ENCODE measurements around the gene UBL7.

The UBL7 gene

GRCh38 chr15:74422652-74423430 is 38.1 kb downstream of the UBL7 start:
- no peak for DNase-seq

GRCh38 chr15:74422265-74422651 is 38.7 kb downstream of the UBL7 start:
- DNase-seq, result no peak

GRCh38 chr15:74421302-74422245 is 39.4 kb downstream of the UBL7 start:
- DNase-seq, result no peak

GRCh38 chr15:74420193-74420905 is 40.6 kb downstream of the UBL7 start:
- DNase-seq, result no peak

- DNase-seq, result no peak
Observed at GRCh38 chr15:74419432-74419831, 41.5 kb downstream of the UBL7 start.

- no peak for DNase-seq
Observed at GRCh38 chr15:74418575-74419338, 42.2 kb downstream of the UBL7 start.

- DNase-seq, result no peak
Observed at GRCh38 chr15:74417670-74418069, 43.3 kb downstream of the UBL7 start.

- DNase-seq, result no peak
Observed at GRCh38 chr15:74417225-74417624, 43.7 kb downstream of the UBL7 start.

GRCh38 chr15:74415966-74416916 is 44.7 kb downstream of the UBL7 start:
- no peak for DNase-seq

GRCh38 chr15:74414603-74415338 is 46.2 kb downstream of the UBL7 start:
- no peak for DNase-seq

- no peak for DNase-seq
Observed at GRCh38 chr15:74414081-74414580, 46.8 kb downstream of the UBL7 start.

GRCh38 chr15:74413350-74414080 is 47.4 kb downstream of the UBL7 start:
- DNase-seq, result no peak

- no peak for DNase-seq
Observed at GRCh38 chr15:74412159-74412558, 48.8 kb downstream of the UBL7 start.

- no peak for DNase-seq
Observed at GRCh38 chr15:74411686-74412085, 49.3 kb downstream of the UBL7 start.

- no peak for DNase-seq
Observed at GRCh38 chr15:74410502-74410901, 50.5 kb downstream of the UBL7 start.

- no peak for DNase-seq
Observed at GRCh38 chr15:74409225-74409624, 51.7 kb downstream of the UBL7 start.

GRCh38 chr15:74408815-74409214 is 52.1 kb downstream of the UBL7 start:
- DNase-seq, result no peak

GRCh38 chr15:74408385-74408784 is 52.6 kb downstream of the UBL7 start:
- no peak for DNase-seq

- no peak for DNase-seq
Observed at GRCh38 chr15:74406992-74407705, 53.8 kb downstream of the UBL7 start.

Data from stimulated activated CD4-positive, alpha-beta T cell treated with anti-CD3 and anti-CD28 coated beads, Interleukin-4, amount 100 ng/mL, for 24 hours (primary cell).